NCI-H2227 (cell line): ENCODE results near the gene NR5A1.

Source experiments
- DNase-seq: peaks from one replicate; lab custom pipeline; 2025; ENCODE audit not compliant: unreplicated experiment; lab: John Stamatoyannopoulos, UW

The NR5A1 gene

DNA sequence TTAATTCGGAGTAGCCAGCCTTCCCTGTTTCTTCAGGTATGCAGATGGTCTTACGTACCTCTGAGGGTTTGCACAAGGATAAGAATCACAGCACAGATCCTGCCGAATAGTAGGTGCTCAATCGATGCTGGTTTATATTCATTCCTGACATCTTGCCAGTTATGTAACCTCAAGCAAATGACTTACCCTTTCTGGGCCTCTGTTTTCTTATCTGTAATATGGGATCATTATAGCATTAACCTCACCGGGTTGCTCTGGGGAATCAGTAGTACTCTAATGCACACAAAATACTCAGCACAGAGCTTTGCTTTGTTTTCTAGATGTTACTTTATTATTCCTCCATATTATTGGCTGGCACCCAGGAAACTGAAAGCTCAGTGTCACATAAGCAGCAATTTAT is 7.7 kb upstream of the NR5A1 start:
- no peak for DNase-seq

DNA sequence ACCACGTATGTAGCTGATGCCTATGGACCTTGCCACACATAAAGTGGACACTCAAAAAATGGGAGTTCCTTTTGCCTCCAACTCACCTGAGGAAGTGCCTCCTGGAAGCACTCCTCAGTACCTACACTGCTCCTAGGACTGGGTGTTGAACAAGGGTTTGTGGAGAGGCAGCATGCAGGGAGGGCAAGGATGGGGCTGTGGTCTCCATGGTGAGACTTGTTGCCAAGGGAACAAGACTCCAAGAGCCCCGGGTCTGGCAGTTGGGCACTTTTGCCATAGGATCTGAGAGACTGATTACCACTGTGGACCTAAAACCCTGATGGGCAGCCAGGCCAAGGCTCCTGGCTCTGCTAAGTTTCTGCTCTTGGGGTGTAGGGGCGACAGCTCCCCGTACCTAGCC is 6.9 kb upstream of the NR5A1 start:
- no peak for DNase-seq

DNA sequence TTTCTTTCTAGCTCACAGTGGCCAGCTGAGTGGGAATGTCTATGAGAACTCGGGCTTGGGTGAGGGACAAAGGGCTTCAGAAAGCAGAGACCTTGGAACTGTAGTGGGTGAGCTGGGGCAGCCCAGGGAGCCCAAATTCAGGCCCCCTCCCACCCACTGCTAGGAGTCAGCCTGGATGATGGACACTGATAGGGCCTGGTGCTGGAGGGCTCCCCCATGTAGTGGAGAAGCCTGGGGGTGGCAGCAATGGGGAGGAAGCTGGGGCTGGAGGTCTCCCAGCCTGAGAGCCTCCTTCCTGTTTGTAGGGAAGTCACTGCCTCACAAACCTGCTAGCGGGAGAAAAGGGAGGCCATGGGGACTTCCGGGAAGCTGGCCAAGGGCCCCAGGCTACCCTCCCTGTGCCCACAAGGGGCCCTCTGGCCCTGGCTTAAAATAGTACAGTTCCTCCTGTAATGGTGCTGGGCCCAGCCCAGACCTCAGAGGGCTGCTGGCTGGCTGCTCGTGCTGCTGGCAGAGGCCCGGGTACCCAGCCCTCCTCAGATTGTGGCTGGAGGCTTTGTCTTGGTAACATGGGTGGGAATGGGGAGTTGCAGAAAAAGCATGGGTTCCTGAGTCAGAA is 6.3 kb upstream of the NR5A1 start:
- DNase-seq = no peak

DNA sequence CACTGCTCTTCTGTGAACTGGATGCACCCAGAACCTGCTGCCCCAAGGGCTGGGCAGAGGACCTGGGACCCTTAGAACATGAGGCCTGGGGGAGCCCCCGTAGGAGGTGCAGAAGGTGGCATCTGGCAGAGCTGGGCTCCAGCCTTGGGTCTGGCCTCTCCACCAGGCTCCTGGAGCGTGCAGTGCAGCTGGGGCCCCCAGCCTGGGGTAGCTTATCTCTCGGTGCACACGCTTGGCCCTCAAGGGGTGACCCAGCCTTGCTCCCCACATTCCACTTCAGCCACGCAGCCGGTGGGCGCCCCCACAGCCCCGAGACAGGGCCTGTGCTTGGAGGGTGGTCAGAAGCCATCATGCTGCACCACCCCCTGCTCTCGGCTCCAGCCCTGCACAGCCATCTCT is 5.6 kb upstream of the NR5A1 start:
- DNase-seq = no peak

DNA sequence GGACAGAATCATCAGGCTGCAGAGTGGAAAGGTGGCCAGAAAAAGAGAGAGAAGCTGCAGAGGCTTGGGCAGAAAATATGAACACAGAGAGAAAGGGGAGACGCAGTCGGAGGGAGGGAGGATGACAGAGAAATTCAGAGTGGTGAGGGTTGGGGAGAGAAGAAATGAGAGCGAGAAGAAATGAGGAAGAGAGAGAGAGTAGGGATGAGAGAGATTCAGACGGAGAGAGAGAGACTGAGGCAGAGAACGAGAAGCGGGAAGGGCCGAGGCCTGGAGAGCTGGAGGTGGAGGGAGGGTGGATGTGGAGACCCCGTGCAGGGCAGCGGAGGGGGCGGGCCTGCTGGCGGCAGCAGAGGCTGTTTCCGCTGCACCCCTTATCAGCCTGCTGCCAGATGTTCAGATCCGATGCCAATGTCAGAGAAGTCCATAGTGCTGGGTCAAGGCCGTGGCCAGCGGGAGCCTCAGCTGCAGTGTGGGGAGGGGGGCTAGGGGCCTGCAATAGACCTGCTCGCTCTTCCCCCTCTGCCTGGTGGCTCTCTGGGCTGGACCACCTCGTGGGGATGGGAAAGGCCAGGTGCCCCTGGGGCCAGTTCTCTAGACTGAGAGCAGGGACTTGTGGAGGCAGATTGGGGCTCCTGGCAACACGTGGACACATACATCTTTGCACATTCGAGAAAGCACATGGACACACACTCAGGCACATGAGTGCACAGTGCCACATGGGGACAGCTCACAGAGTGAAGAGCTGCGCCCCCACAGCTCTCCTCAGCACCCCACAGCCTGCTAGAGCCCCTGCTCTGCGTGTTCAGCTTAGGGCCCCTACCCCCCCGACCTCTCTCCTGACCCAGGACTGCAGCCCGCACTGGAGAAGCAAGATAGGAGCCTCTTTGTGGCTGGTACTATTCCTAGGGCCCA is 4.9 kb upstream of the NR5A1 start:
- no peak for DNase-seq

DNA sequence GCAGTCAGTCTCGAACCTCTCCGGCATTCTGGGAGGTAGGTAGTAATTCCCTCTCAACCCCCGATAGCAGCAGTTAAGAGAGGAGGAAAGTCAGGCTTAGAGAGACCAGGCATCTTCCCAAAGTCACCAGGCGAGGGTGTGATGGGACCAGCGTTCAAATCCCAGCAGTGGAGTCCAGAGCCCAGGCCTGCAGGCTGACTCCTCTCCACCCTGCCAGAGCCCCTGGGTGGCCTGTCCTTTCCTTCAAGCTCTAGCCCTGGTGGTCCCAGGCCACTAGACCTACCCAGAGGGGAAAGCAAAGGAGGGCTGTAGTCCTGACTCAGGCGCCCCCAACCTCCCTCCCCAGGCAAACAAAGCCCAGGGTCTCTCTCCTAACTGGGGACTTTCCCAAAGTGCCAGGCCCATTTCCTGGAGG is 4.2 kb upstream of the NR5A1 start:
- DNase-seq = no peak

DNA sequence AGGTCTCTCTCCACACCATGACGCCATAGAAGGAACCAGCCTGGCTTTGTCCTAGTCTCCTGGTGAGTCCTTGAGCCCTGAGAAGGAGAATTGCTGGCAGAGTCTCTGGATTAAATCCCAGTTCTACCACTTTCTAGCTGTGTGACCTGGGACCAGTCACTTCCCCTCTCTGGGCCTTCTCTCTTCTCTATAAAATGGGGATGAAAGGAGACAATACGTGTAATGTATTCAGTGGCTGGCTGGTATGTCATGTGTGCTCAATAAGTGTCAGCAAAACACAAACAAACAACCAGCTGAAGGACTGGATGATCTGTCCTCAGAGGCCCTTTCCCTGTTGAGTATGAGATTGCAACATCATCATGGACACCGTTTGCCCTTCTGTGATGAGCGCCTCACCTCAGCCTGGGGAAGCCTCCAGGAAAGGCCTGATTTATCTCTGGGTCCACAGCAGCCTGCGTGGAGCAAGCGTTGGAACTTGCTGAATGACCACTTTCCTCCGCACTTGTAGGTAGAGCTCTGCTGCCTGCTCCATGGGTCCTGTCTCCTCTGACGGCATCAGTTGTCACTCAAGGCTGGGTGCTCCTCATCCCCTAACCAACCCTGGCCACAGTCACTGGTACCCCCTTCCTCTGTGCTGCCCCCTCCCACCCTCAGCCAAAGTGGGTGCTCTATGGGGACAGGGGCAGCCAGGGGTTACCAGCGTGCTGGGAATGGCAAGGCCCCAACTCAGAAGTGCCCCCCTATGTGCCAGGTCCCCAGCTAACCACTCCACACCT is 3.6 kb upstream of the NR5A1 start:
- DNase-seq = no peak

DNA sequence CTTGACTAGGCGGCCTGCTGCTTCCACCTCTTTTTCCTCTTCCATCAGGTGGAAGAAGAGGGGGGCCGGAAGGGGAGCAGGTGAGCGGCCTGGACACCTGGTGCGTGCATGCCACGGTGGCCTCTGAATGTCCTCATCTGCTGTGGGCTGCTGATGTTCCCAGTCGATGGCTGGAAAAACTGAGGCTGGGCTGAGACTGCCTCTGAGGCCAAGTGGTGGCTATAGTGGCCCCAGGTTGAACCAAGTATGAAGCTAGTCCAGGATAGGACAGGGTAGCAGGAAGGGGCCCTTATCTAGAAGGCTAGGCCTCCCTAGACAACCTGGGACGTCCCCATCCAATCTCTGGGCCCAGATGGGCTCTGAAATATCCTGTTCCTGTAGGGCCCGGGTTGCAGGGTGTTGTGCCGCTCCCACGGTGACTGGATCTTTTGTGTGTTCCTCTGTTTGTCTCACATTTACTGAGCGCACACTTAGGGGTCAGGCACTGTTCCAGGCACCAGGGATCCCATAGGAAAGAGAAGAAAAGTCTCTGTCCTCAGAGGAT is 753 bp upstream of the NR5A1 start:
- no peak for DNase-seq

DNA sequence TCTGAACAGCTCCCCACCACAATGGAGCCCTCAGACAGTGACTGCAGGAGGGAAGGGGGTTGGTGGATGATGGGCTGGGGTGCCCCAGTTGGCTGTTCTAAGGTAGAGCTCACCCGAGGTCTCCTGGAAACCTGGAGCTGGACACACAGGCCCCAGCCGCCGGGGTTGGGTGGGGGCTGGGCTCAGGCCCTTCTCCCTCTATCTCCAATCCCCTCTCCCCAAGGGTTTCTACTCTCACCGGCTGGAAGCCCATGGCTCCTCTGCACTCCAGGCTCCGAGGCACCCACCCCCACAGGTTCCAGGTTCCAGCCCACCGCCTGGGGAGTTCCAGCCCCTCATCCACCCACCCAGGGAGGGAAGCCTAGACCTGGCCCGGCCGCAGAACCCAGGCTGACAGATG is 766 bp downstream of the NR5A1 start:
- DNase-seq = no peak

DNA sequence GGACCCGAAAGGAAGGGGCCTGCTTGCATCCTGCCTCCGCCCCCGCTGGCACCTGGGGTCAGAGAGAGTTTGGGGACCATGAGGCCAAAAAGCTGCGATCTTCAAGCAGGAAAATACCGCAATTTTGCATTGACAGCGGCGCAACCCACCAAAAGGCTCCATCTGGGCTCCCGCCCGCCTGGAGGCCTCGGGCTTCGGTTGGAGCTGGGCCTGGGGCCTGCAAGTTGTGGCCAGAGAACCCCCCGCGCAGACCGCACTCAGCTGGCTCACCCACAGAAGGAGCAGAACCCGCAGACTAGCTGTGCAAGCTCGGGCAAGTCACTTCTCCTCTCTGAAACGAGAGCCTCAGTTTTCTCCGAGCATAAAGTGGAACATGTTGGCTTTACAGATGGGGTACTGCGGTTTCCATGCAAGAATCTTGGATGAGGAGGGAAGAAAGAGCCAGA is 1.3 kb downstream of the NR5A1 start:
- DNase-seq = no peak

DNA sequence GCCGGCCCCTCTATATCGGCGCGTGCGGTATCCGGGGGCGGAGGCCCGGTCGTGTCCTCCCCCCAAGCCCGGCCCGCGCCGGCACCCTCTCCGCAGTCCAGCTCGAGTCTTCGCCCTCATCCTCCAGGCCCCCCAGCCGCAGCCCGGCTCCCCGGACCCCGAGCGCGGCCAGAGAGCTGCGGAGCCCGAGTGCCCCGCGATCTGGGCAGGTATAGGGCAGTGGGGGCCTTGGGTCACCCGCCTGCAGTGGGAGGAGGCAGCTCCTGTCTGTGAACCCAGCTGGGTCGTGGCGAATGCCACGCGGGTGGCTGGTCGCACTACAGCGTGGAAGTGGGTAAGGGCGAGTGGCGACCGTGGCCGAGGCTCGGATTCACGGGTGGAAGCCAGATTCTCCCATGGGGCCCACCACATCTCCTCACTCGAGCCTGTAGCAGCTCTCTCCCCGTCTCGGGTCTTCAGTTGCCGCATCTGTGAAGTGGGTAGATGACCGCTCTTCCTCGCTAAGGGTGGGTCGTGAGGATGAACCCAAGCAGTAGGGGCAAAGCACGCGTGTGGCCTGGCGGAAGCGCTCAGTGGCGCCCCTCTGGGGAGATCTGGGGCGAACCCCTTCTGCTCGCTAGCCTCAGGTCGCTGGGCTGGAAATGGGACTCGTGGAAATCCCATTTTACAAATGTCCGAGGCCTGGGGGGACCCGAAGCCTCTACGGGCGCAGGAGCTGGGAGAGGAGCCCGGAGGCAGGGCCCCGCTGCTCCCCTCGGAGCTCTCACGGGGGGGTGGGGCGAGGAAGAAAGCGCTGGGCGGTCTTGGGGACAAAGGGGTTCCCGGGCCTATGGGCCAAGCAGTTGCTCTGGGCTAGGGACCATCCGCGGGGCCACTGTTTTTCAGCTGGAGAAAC is 1.9 kb downstream of the NR5A1 start:
- DNase-seq = no peak

DNA sequence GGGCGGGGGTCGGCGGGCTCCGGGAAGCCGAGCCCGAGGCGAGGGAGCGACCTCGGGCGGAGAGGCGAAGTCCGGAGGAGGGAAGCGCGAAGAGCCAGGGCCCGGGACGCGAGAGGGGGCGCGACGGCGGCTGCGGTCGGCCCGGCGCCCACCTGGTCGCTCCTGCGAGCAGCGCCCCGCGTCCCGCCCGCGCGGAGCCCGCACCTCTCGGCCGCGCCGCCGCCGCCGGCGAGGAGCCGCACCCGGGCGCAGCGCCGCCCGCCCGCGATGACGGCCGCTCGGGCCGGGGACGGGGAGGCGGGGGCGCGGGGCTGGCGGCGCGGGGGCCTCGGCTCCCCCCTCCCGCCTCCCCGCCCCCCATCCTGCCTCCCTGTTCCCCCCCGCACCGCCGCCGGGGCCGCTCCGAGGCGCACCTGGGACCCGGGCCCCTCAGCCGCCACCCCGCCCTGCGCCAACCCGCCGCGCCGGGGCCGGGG is 2.6 kb downstream of the NR5A1 start:
- DNase-seq = no peak

DNA sequence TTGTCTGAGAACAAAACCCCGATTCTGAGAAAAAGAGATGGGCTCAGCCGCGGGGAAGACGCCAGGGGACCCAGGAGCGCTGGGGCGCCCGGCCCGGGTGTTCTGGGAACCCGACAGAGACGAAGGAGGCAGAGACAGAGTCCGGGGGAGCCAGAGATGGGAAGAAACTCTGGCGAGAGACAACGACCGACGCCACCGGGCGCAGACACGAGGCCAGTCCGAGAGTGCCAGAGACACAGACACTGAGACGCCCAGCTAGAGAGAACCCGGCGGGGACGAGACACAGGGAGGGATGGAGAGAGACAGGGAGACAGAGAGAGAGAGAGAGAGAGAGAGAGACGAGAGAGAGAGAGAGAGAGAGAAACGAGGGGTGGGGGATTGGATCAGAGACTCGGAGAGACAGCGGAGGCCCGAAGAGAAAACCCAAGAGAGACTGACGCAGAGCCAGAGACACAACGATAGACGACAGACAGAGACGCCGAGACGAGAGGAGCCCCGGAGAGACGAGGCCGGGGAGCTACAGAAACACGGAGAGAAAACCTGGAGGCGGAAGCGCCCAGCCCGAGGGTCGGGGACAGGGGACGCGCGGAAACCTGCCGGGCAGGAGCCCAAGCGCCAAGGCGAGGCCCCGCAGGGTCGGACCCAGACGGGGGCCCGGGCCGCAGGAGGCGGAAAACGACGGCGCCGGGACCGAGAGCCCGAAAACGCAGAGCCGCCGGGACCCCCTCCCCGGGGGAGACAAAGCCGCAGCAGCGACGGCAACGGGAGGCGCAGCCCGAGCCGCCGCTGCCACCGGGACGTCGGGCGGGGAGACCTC is 3.3 kb downstream of the NR5A1 start:
- DNase-seq = no peak

DNA sequence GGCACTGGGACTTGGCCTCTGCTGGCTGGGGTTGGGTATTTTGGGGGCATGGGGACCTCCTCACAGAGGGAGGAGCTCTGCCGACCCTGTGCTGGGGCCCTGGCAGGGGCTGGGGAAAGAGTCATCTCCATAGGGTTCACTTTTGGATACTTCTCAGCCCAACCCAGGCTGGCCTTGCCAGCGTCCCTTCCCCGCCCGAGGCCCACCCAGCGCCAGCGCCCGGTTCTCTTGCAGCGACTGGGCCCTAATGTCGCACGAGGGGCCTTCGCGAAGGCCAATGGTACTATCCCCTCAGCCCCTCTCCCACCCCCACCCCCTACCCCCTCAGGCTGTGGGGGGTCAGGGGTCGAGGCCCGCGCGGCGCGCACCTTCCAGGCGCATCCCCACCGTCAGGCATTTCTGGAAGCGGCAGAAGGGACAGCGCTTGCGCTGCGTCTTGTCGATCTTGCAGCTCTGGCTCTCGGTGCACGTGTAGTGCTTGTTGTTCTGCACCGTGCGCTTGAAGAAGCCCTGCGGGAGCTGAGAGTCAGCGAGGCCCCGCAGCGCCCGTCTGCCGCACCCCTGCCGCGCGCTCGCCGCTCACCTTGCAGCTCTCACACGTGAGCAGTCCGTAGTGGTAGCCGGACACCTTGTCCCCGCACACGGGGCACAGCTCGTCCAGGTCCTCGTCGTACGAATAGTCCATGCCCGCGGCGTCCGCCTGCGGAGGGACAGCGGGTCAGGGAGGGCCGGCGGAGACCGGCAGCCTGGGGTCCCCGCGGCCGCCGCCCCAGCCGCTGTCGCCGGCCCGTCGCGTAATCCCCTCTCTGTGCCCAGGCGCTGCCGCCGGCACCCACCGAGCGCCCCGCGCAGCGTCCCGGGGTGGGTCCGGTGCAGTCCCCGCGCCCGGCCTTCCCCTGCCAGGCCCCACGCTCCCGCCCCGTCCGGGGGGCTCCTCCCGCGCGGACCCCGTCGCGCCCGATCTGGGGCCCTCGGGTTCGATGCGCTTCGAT is 4.2 kb downstream of the NR5A1 start:
- DNase-seq = peak; percentile 31

DNA sequence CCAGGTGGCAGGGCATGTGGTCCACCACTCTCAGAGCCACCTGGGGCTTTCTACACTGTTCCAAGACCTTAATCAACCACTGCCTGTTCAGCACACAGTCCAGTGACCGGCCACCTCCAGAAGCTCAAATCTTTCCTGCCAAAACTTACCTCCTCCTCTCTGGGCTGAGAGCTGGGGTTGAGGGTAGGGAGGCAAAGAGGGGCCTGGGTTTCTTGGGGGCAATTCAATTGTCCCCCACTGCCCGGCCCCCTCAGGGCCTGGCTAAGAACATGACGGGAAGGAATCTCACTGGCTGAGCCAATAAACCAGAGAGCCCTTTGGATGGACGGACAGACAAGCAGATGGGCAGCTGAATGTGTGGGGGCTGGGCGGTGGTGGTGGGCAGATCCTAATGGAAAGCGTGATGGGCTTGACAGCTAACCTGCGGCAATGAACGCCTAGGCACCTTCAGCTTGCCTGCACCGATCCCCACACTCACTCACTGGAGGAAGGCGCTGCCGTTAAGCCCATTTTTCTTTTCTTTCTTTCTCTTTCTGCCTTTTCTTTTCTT is 5.4 kb downstream of the NR5A1 start:
- DNase-seq = no peak

DNA sequence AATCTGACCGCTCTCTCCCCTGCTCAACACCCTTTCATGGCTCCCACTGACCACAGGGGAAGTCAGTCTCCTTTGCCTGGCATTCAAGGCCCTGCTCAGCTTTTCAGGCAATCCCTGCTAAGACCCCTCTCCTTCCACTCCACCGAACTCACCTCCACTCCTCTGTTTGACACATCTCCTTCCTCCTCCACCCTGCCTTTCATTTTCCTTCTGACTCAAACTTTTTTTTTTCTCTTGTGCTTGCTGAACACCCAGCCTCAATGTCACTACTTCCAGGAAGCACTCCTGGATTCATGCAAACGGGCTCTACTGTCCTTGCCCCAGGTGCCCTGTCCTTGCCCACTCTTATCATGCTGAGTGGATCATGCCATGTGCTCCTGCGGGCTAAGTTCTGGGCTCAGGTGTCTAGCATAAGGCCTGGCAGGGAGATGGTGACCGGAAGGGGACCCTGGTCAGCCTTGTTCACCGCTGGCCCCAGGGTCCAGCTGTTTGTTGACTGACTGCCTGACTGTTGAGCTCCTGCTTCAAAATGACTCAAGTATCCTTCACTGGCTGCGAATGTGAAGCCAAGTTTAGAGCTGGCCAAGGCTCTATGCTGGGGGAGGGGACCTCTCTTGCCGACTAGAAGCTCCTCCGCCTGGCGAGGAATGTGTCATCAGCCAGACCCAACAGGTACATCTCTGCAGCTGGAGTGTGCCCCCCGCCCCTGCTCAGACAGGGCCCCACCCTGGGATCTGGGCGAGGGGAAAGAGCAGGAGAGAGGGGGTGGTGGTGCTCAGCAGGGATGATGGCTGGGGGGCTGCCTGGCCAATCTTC is 6.2 kb downstream of the NR5A1 start:
- DNase-seq = no peak
